H9 (cell line): Measurements from ENCODE around the gene FOXP4. TPM values are rescaled to one million over a fixed set of nuclear protein-coding genes. Genes with fewer than 3 reads are reported as not detected.

ENCODE experiments used
- DNase-seq: peaks from one replicate; pipeline ENCODE4 v3.0.0-alpha.2; 2017
- H2AFZ ChIP-seq: one replicate; pipeline ENCODE4 v1.6.1; 2013; ENCODE audit warnings: mild to moderate bottlenecking, low read length, control low read depth, moderate library complexity
- H2AK5ac ChIP-seq: 2 replicates; pipeline ENCODE4 v1.6.1; 2013; ENCODE audit warnings: low read length, control low read depth, mixed read lengths; ENCODE audit not compliant: insufficient read length
- H2BK120ac ChIP-seq: one replicate; pipeline ENCODE4 v1.6.1; 2013; ENCODE audit warnings: low read depth, mild to moderate bottlenecking, low read length, control low read depth, inconsistent platforms; ENCODE audit not compliant: poor library complexity, severe bottlenecking
- H2BK12ac ChIP-seq: 2 replicates; pipeline ENCODE4 v1.6.1; 2013; ENCODE audit warnings: low read length, control low read depth, mixed read lengths, low read depth; ENCODE audit not compliant: insufficient read length
- H2BK15ac ChIP-seq: 2 replicates; pipeline ENCODE4 v1.6.1; 2013; ENCODE audit warnings: low read depth, low read length, control low read depth
- H2BK20ac ChIP-seq: one replicate; pipeline ENCODE4 v1.6.1; 2013; ENCODE audit warnings: low read depth, mild to moderate bottlenecking, low read length, control low read depth, inconsistent platforms; ENCODE audit not compliant: poor library complexity, severe bottlenecking
- H2BK5ac ChIP-seq: 2 replicates; pipeline ENCODE4 v1.6.1; 2013; ENCODE audit warnings: low read length, control low read depth, mixed read lengths; ENCODE audit not compliant: insufficient read length
- H3K14ac ChIP-seq: 2 replicates; pipeline ENCODE4 v1.6.1; 2013; ENCODE audit warnings: low read length, control low read depth; ENCODE audit not compliant: insufficient read depth
- H3K18ac ChIP-seq: 2 replicates; pipeline ENCODE4 v1.6.1; 2013; ENCODE audit warnings: low read depth, mild to moderate bottlenecking, mixed read lengths, low read length, control low read depth; ENCODE audit not compliant: insufficient read length
- H3K23ac ChIP-seq: 2 replicates; pipeline ENCODE4 v1.6.1; 2013; ENCODE audit warnings: low read length, control low read depth, mixed read lengths, low read depth; ENCODE audit not compliant: insufficient read length
- H3K23me2 ChIP-seq: 2 replicates; pipeline ENCODE4 v1.6.1; 2013; ENCODE audit warnings: low read depth, mild to moderate bottlenecking, mixed read lengths, low read length, control low read depth; ENCODE audit not compliant: insufficient read length, poor library complexity, severe bottlenecking
- H3K27ac ChIP-seq: 2 replicates; pipeline ENCODE4 v1.5.1; 2013; ENCODE audit warnings: low read length, control low read depth, mixed read lengths, low read depth; ENCODE audit not compliant: insufficient read length
- H3K27me3 ChIP-seq: 2 replicates; pipeline ENCODE4 v1.6.1; 2013; ENCODE audit warnings: low read length, control low read depth, inconsistent platforms; ENCODE audit not compliant: insufficient read depth
- H3K4ac ChIP-seq: 2 replicates; pipeline ENCODE4 v1.6.1; 2013; ENCODE audit warnings: low read depth, mild to moderate bottlenecking, control low read depth, inconsistent platforms, low read length, moderate library complexity
- H3K4me1 ChIP-seq: 2 replicates; pipeline ENCODE4 v1.6.1; 2013; ENCODE audit warnings: low read length, control low read depth, inconsistent platforms; ENCODE audit not compliant: insufficient read depth
- H3K4me2 ChIP-seq: 2 replicates; pipeline ENCODE4 v1.6.1; 2013; ENCODE audit warnings: low read length, control low read depth, mixed read lengths; ENCODE audit not compliant: insufficient read length, insufficient read depth
- H3K56ac ChIP-seq: 2 replicates; pipeline ENCODE4 v1.6.1; 2013; ENCODE audit warnings: low read depth, mild to moderate bottlenecking, mixed read lengths, low read length, control low read depth; ENCODE audit not compliant: insufficient read length
- H3K79me1 ChIP-seq: 2 replicates; pipeline ENCODE4 v1.6.1; 2013; ENCODE audit warnings: low read depth, mild to moderate bottlenecking, moderate library complexity, low read length, control low read depth, inconsistent platforms; ENCODE audit not compliant: insufficient read depth, poor library complexity, severe bottlenecking
- H3K79me2 ChIP-seq: 2 replicates; pipeline ENCODE4 v1.6.1; 2013; ENCODE audit warnings: low read length, control low read depth, inconsistent platforms; ENCODE audit not compliant: insufficient read depth
- H3K9ac ChIP-seq: 2 replicates; pipeline ENCODE4 v1.6.1; 2013; ENCODE audit warnings: low read length, control low read depth, mixed read lengths; ENCODE audit not compliant: insufficient read length; ENCODE audit errors: extremely low read depth
- H3K9me3 ChIP-seq: one replicate; pipeline ENCODE4 v1.6.1; 2013; ENCODE audit warnings: low read depth, low read length, inconsistent platforms; ENCODE audit not compliant: control insufficient read depth
- H3T11ph ChIP-seq: one replicate; pipeline ENCODE4 v1.6.1; 2013; ENCODE audit warnings: mild to moderate bottlenecking, low read length, control low read depth, inconsistent platforms
- H4K20me1 ChIP-seq: one replicate; pipeline ENCODE4 v1.6.1; 2013; ENCODE audit not compliant: control insufficient read depth, insufficient read length, insufficient read depth
- H4K5ac ChIP-seq: 2 replicates; pipeline ENCODE4 v1.6.1; 2013; ENCODE audit warnings: low read depth, mild to moderate bottlenecking, mixed read lengths, low read length, control low read depth; ENCODE audit not compliant: insufficient read length
- H4K8ac ChIP-seq: replicated peaks from 2 replicates; pipeline ENCODE4 v1.6.1; 2013; ENCODE audit warnings: low read length, control low read depth, mixed read lengths, low read depth; ENCODE audit not compliant: insufficient read length
- H4K91ac ChIP-seq: 2 replicates; pipeline ENCODE4 v1.6.1; 2013; ENCODE audit warnings: low read depth, mild to moderate bottlenecking, moderate library complexity, mixed read lengths, low read length, control low read depth; ENCODE audit not compliant: insufficient read length
- H3K27ac Mint-ChIP-seq, 3 experiments: 2 replicates in 2 of 3; 3 replicates in 1 of 3; pipeline ENCODE4 v1.8.0; 2020 to 2021; ENCODE audit warnings: mixed read lengths in 3 of 3, mild to moderate bottlenecking in 1 of 3, moderate library complexity in 1 of 3
- H3K27me3 Mint-ChIP-seq: 2 replicates; pipeline ENCODE4 v1.8.0; 2021; ENCODE audit warnings: low read depth, mild to moderate bottlenecking, moderate library complexity, mixed read lengths
- H3K36me3 Mint-ChIP-seq, 3 experiments: 2 replicates in 2 of 3; 3 replicates in 1 of 3; pipeline ENCODE4 v1.8.0; 2020 to 2021; ENCODE audit warnings: low read depth in 3 of 3, mixed read lengths in 3 of 3; ENCODE audit not compliant: insufficient read depth in 1 of 3
- H3K4me1 Mint-ChIP-seq, 2 experiments: 2 replicates each; pipeline ENCODE4 v1.8.0; 2020; ENCODE audit warnings: mixed read lengths in 2 of 2
- H3K4me3 Mint-ChIP-seq, 2 experiments: 2 replicates in 1 of 2; 3 replicates in 1 of 2; pipeline ENCODE4 v1.8.0; 2020 to 2021; ENCODE audit warnings: mild to moderate bottlenecking in 2 of 2, mixed read lengths in 2 of 2, moderate library complexity in 1 of 2
- H3K9me3 Mint-ChIP-seq, 2 experiments: 2 replicates in 1 of 2; 3 replicates in 1 of 2; pipeline ENCODE4 v1.8.0; 2020; ENCODE audit warnings: mild to moderate bottlenecking in 2 of 2, mixed read lengths in 2 of 2, moderate library complexity in 1 of 2
- WGBS: extraction: QIAGEN DNeasy Blood & Tissue Kit; methylation state at CpG from one replicate; pipeline ENCODE4 v1.1.7; 2013; ENCODE audit warnings: missing lambda C conversion rate, low lambda C conversion rate, mixed read lengths; ENCODE audit not compliant: insufficient read length; ENCODE audit errors: extremely low coverage; 5-methylcytosine and 5-hydroxymethylcytosine counted together
- total RNA-seq: library from RNA; stranded (reverse); gene quantifications from 2 replicates; pipeline ENCODE4 v1.2.1, GENCODE V29; 2021
- TF ChIP-seq, protein P1 (sequence below): fragments of 200-600 bp; sonication (generic); conservative IDR thresholded peaks from 3 replicates; pipeline ENCODE4 v1.8.0; 2021; ENCODE audit warnings: antibody characterized with exemption, mild to moderate bottlenecking

FOXP4 gene
- total RNA-seq, 1 experiment from 2014 or later, result 18.2 TPM

DNA sequence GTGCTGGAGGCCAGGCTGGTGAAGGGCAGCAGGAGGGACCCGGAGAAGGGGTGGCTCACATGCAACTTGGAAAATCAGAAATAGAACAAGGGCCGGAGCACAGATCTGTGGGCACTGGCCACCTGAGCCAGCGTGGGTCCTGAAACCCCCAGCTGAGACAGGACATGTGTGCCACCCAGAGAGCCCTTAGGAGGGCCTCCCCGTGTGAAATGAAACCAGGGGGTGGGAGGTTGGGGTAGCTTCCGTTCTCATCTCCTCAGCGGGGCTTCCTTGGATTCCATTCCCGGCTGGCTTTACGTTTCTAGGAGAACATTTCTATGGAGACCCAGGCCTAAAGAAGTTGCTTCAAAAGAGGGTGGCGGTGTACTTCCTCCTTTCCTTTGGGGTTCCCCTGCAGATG is 5.7 kb downstream of the FOXP4 start:
- Histone ChIP-seq H3K27me3 (peaks cover 45% of the 10 kb centered on the region), H3K56ac (no peak overlapping the region), H3K79me1 (no peaks in the 10 kb centered on the region), H3K9ac (no peak overlapping the region), H2AFZ (no peak overlapping the region), H4K5ac (no peak overlapping the region), H3K4ac (no peak overlapping the region), H2BK120ac (no peak overlapping the region), H3K4me2 (no peak overlapping the region), H3T11ph (no peak overlapping the region), H3K23me2 (peaks cover 15% of the 10 kb centered on the region), H3K4me1 (peaks cover 37% of the 10 kb centered on the region), H3K23ac (no peak overlapping the region), H2BK15ac (no peak overlapping the region), H2BK12ac (no peak overlapping the region), H2BK5ac (no peak overlapping the region), H3K9me3 (no peaks in the 10 kb centered on the region), H3K27ac (no peak overlapping the region), H4K20me1 (peaks cover 2% of the 10 kb centered on the region), H4K91ac (no peak overlapping the region), H2AK5ac (no peak overlapping the region), H2BK20ac (no peak overlapping the region), H3K18ac (no peak overlapping the region), H4K8ac (no peak overlapping the region), H3K79me2 (no peaks in the 10 kb centered on the region; the same call in 1 of the 2 replicates), H3K14ac (no peak overlapping the region)
- TF ChIP-seq, protein P1, sequence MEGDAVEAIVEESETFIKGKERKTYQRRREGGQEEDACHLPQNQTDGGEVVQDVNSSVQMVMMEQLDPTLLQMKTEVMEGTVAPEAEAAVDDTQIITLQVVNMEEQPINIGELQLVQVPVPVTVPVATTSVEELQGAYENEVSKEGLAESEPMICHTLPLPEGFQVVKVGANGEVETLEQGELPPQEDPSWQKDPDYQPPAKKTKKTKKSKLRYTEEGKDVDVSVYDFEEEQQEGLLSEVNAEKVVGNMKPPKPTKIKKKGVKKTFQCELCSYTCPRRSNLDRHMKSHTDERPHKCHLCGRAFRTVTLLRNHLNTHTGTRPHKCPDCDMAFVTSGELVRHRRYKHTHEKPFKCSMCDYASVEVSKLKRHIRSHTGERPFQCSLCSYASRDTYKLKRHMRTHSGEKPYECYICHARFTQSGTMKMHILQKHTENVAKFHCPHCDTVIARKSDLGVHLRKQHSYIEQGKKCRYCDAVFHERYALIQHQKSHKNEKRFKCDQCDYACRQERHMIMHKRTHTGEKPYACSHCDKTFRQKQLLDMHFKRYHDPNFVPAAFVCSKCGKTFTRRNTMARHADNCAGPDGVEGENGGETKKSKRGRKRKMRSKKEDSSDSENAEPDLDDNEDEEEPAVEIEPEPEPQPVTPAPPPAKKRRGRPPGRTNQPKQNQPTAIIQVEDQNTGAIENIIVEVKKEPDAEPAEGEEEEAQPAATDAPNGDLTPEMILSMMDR, result no peak
- Mint-ChIP-seq H3K27me3 (peaks cover 98% of the 10 kb centered on the region), H3K4me1 (peaks cover 80 to 82% of the 10 kb centered on the region in 2 experiments), H3K27ac (no peak overlapping the region), H3K4me3 (no peak overlapping the region), H3K9me3 (no peaks in the 10 kb centered on the region), H3K36me3 (peaks cover 0 to 16% (median 11%) of the 10 kb centered on the region in 3 experiments; a peak in 4 of 7 replicates)
- WGBS, result no CpG with 5 or more reads among the region's 9 CpGs
- DNase-seq, result no peak
